ENCODE results near the gene VAMP5. TPM values are rescaled to one million over a fixed set of nuclear protein-coding genes. Genes with fewer than 3 reads are reported as not detected.

Gene VAMP5
- total RNA-seq, 1 experiment from 2014 or later = 0.59 TPM

DNA sequence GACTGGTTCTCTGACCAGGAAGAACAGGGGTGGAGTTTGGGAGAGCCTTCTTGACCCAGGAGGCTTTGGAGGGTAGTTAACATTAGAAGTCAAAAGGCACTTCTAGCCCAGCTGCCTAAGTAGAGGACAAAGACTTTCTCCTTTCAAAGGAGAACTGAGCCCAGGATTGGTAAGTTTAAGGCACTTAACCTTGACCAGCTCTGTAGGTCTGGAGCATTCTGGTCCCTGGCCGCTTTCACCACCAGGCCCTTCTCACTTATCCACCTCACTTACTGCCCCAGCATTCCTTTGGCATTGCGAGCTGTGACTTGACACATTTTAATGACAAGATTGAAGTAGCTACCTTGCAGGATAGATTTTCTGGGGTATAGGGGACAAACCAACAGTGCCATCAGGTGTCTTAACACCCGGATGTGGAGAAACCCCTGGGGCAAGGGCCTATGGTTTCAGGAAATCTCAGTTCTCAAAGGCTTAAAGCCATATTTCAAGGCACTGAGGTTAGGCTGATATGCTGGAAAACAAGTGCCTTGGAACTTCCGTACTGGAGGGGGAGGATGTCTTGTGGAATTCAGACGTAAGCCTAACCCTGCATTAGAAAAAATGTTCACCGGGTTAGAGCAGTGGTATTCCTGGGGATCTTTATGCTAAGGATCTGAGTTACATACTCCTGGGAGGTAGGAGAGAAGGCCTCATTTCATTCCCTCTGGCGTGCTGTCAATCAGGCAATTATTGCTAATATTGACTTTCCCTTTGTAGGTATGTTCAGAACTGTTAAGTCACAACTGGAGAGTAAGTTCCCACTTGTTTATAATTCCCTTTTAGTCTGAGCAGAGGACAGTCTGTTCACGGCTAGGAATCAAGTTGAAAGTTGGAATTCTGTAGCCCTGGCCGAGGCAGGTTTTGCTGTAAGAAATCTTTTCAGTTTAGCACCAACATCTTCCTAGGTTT is 23.3 kb downstream of the VAMP5 start:
- H4K8ac ChIP-seq (replicated peaks; ENCODE audit: insufficient read length, low read depth, low read length) = no peak overlapping the region
- H2BK5ac ChIP-seq (ENCODE audit: insufficient read length, low read length) = no peak overlapping the region
- Mint-ChIP-seq H3K4me3 (no peak overlapping the region), H3K27ac (peak overlapping the region; percentile 15 to 53 (median 23); a peak in 2 of 7 replicates), H3K27me3 (ENCODE audit: low read depth) (no peaks in the 10 kb centered on the region), H3K9me3 (no peaks in the 10 kb centered on the region; a peak in 1 of 5 replicates), H3K4me1 (peaks cover 16 to 20% of the 10 kb centered on the region in 2 experiments), H3K36me3 (ENCODE audit: insufficient read depth in 1 of 3, low read depth in 3 of 3) (peaks cover 15 to 41% (median 26%) of the 10 kb centered on the region in 3 experiments; a peak in 6 of 7 replicates)
- no peaks in the 10 kb centered on the region for H3K9me3 ChIP-seq (ENCODE audit: control insufficient read depth, low read depth, low read length)
- H3K27ac ChIP-seq (ENCODE audit: insufficient read length, low read depth, low read length) = no peak overlapping the region
- no peak overlapping the region for H3K14ac ChIP-seq (ENCODE audit: insufficient read depth, low read length)
- no peak overlapping the region for H3K4ac ChIP-seq (ENCODE audit: low read depth, low read length)
- WGBS (ENCODE audit: extremely low coverage, insufficient read length, low lambda C conversion rate) = no CpG with 5 or more reads among the region's 9 CpGs
- no peak overlapping the region for H2BK15ac ChIP-seq (ENCODE audit: low read depth, low read length)
- H3K4me2 ChIP-seq (ENCODE audit: insufficient read depth, insufficient read length, low read length) = no peak overlapping the region
- no peaks in the 10 kb centered on the region for H4K20me1 ChIP-seq (ENCODE audit: control insufficient read depth, insufficient read depth, insufficient read length)
- H2AFZ ChIP-seq (ENCODE audit: low read length) = no peak overlapping the region
- H4K5ac ChIP-seq (ENCODE audit: insufficient read length, low read depth, low read length) = no peak overlapping the region
- H2BK12ac ChIP-seq (ENCODE audit: insufficient read length, low read depth, low read length) = no peak overlapping the region
- TF ChIP-seq, protein P1, sequence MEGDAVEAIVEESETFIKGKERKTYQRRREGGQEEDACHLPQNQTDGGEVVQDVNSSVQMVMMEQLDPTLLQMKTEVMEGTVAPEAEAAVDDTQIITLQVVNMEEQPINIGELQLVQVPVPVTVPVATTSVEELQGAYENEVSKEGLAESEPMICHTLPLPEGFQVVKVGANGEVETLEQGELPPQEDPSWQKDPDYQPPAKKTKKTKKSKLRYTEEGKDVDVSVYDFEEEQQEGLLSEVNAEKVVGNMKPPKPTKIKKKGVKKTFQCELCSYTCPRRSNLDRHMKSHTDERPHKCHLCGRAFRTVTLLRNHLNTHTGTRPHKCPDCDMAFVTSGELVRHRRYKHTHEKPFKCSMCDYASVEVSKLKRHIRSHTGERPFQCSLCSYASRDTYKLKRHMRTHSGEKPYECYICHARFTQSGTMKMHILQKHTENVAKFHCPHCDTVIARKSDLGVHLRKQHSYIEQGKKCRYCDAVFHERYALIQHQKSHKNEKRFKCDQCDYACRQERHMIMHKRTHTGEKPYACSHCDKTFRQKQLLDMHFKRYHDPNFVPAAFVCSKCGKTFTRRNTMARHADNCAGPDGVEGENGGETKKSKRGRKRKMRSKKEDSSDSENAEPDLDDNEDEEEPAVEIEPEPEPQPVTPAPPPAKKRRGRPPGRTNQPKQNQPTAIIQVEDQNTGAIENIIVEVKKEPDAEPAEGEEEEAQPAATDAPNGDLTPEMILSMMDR (conservative IDR thresholded peaks at IDR 0.05) = no peak
- H3K79me2 ChIP-seq (ENCODE audit: insufficient read depth, low read length) = peaks cover 3% of the 10 kb centered on the region; the same call in 1 of the 2 replicates
- H2AK5ac ChIP-seq (ENCODE audit: insufficient read length, low read length) = no peak overlapping the region
- H3K23ac ChIP-seq (ENCODE audit: insufficient read length, low read depth, low read length) = no peak overlapping the region
- no peaks in the 10 kb centered on the region for H3K27me3 ChIP-seq (ENCODE audit: insufficient read depth, low read length)
- DNase-seq = no peak
- H3K23me2 ChIP-seq (ENCODE audit: insufficient read length, low read depth, low read length, poor library complexity, severe bottlenecking) = peaks cover 9% of the 10 kb centered on the region
- H3K79me1 ChIP-seq (ENCODE audit: insufficient read depth, low read depth, low read length, poor library complexity, severe bottlenecking) = no peaks in the 10 kb centered on the region
- no peak overlapping the region for H3T11ph ChIP-seq (ENCODE audit: low read length)
- H3K9ac ChIP-seq (ENCODE audit: extremely low read depth, insufficient read length, low read length) = no peak overlapping the region
- no peak overlapping the region for H3K18ac ChIP-seq (ENCODE audit: insufficient read length, low read depth, low read length)
- H2BK120ac ChIP-seq (ENCODE audit: low read depth, low read length, poor library complexity, severe bottlenecking) = no peak overlapping the region
- peaks cover 3% of the 10 kb centered on the region; the same call in 1 of the 2 replicates for H3K4me1 ChIP-seq (ENCODE audit: insufficient read depth, low read length)
- no peak overlapping the region for H4K91ac ChIP-seq (ENCODE audit: insufficient read length, low read depth, low read length)
- no peak overlapping the region for H2BK20ac ChIP-seq (ENCODE audit: low read depth, low read length, poor library complexity, severe bottlenecking)
- H3K56ac ChIP-seq (ENCODE audit: insufficient read length, low read depth, low read length) = no peak overlapping the region

All from H9 (cell line).